RWPE1 (cell line): ENCODE data around the gene DGKQ.
A peak's percentile ranks its signal among the peaks of the same experiment; 100 is the strongest.

Experiments
- CTCF ChIA-PET: fragments of 350-600 bp; sonication (Branson Sonifier 250); formaldehyde crosslinking; extraction: SDS; loops from one replicate; lab custom pipeline; 2021; lab: Yijun Ruan, JAX
- POLR2A ChIA-PET: fragments of 400-600 bp; formaldehyde crosslinking; extraction: SDS; loops from one replicate; lab custom pipeline; 2020; ENCODE audit warnings: antibody characterized with exemption; ENCODE audit not compliant: low non-redundant PET; lab: Yijun Ruan, JAX
- DNase-seq: peaks from one replicate; pipeline ENCODE4 v3.0.0; 2012; ENCODE audit warnings: low spot score
- H3K27ac ChIP-seq: fragments of 450-650 bp; 2 replicates; pipeline ENCODE4 v1.5.1; 2017
- TF ChIP-seq, protein P1 (sequence below): fragments of 450-650 bp; conservative IDR thresholded peaks from 2 replicates; pipeline ENCODE4 v1.5.1; 2017; ENCODE audit warnings: low read depth, mild to moderate bottlenecking

The DGKQ gene, protein sequence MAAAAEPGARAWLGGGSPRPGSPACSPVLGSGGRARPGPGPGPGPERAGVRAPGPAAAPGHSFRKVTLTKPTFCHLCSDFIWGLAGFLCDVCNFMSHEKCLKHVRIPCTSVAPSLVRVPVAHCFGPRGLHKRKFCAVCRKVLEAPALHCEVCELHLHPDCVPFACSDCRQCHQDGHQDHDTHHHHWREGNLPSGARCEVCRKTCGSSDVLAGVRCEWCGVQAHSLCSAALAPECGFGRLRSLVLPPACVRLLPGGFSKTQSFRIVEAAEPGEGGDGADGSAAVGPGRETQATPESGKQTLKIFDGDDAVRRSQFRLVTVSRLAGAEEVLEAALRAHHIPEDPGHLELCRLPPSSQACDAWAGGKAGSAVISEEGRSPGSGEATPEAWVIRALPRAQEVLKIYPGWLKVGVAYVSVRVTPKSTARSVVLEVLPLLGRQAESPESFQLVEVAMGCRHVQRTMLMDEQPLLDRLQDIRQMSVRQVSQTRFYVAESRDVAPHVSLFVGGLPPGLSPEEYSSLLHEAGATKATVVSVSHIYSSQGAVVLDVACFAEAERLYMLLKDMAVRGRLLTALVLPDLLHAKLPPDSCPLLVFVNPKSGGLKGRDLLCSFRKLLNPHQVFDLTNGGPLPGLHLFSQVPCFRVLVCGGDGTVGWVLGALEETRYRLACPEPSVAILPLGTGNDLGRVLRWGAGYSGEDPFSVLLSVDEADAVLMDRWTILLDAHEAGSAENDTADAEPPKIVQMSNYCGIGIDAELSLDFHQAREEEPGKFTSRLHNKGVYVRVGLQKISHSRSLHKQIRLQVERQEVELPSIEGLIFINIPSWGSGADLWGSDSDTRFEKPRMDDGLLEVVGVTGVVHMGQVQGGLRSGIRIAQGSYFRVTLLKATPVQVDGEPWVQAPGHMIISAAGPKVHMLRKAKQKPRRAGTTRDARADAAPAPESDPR

DNA sequence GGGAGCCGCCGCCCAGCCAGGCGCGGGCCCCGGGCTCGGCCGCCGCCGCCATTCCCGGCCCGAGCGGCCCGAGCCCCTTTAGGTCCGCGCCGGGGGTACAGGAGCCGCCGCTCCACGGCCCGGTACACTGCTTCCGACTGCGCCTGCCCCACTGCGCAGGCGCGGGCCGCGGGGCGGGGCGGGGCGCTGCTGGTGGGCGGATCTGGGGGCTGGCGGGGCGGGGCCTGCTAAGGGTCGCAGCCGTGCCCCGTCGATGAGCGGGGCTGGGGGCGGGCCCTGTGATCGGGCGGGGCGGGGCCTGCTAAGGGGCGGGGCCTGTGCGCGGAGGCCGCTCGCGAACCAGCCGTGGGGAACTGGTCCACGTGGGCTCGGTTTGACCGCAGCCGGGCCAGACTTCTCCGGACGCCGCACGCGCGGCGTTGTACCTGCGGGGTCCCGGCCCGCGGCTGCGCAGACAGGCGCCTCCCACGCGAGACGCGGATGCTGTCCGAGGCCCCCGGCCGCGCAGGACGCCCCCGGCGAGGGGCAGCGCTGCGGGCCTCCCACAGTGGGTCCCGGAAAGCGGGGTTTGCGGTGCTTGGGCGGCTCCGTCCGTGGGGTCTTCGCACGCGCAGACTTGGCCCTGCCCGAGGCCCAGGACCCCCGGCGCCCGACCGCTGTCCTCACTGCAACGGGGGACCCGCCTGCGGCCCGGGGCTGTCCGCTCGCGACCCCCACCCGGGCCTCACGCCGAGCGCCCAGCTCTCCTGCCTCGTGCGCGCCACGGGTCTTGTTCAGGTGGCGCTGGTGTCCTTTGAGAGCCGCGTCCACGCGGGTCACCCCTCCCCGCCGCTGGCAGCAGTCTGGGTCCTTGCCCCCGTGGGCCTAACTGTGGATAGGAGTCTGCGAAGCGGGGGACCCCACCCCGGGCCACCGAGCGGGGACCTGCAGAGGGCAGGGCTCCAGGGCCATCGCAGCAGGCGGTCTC lies at the start of gene DGKQ:
Gene DGKQ (minus strand): TSS at position 139 of the 967 bp plus-strand sequence. CDS start 87 bp downstream, at position 52.
- H3K27ac ChIP-seq = peak within 1 kb of the TSS; percentile 49
- ChIA-PET POLR2A (no interaction called here), CTCF (no interaction called here)
- peak; percentile 87 for DNase-seq
- TF ChIP-seq, protein P1, sequence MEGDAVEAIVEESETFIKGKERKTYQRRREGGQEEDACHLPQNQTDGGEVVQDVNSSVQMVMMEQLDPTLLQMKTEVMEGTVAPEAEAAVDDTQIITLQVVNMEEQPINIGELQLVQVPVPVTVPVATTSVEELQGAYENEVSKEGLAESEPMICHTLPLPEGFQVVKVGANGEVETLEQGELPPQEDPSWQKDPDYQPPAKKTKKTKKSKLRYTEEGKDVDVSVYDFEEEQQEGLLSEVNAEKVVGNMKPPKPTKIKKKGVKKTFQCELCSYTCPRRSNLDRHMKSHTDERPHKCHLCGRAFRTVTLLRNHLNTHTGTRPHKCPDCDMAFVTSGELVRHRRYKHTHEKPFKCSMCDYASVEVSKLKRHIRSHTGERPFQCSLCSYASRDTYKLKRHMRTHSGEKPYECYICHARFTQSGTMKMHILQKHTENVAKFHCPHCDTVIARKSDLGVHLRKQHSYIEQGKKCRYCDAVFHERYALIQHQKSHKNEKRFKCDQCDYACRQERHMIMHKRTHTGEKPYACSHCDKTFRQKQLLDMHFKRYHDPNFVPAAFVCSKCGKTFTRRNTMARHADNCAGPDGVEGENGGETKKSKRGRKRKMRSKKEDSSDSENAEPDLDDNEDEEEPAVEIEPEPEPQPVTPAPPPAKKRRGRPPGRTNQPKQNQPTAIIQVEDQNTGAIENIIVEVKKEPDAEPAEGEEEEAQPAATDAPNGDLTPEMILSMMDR = no peak

DNA sequence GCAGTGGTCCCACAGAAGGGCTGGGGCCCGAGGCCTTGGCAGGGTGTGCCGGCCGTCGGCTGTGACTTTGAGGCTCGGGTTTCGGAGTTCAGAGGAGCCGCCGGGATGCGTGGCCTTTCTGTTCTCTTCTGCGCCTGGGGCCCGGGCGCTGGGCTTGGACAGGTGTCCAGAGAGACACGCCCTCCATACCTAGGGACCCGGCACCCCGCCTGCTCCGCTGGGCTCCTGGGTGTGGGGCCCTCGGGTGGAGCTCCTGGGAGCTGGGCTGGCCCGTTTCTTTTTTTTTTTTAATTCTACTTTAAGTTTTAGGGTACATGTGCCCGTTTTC lies 49.3 kb upstream of the DGKQ start:
- ChIA-PET POLR2A (no interaction called here), CTCF (no interaction called here)
- H3K27ac ChIP-seq = peak overlapping the region; percentile 60; the same call in 1 of the 2 replicates
- TF ChIP-seq, protein P1 = no peak
- DNase-seq = no peak

DNA sequence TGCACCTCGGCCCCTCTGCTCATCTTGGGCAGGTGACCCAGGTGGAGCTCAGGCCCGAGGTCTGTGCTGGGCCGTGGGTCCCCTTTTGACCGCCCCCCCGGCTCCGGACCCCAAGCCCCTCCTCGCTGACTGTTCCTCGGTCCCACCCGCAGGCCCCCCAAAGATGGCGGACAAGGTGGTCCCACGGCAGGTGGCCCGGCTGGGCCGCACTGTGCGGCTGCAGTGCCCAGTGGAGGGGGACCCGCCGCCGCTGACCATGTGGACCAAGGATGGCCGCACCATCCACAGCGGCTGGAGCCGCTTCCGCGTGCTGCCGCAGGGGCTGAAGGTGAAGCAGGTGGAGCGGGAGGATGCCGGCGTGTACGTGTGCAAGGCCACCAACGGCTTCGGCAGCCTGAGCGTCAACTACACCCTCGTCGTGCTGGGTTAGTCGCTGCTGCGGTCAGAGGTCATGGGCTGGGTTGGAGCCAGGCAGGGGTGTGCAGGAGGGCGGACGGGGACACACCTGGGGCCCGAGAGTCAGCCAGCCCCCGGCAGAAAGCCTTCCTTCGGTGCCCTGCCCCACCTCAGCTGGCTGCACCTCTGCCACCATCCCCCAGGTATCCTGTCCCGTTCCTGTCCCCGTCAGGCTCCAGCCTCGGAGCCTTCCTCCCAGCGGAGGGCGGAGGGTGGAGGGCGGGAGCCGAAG lies 48.8 kb upstream of the DGKQ start:
- POLR2A ChIA-PET = no interaction called here
- H3K27ac ChIP-seq = peak overlapping the region; percentile 60

DNA sequence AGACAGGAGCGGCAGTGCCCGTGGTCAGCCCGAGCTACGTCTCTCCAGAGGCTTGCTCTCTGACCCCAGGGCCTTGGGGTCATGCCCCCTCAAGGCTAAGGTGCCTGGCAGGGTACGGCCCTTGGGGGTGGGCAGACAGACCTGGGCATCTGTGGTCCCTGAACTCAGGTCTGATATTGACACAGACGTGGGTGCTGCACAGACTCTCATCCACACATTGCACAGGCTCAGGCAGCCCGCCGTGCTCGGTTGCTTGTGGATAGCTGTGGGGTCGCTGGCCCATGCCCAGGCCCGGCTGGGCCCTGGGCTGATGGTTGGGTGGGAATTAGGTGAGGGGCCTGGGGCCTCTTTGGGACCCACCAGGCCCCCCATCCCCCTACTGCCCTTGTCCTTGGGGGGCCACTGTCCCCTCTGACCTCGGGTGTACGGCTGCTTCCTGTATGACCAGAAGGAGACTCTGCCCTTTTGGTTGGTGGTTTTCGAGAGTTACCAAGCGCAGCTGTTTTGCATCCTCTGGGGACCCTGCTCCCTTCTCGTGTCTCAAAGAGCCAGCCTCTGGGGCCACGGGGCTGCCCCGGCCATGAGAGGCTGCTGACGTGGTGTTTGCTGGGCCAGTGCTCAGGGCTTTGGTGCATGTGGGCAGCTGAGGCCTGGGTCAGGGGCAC lies 48.1 kb upstream of the DGKQ start:
- peak overlapping the region; percentile 60 for H3K27ac ChIP-seq
- TF ChIP-seq, protein P1 = no peak
- ChIA-PET CTCF (no interaction called here), POLR2A (no interaction called here)
- no peak for DNase-seq

More for the DNA sequence above, 48.8 kb upstream of the DGKQ start:
- CTCF ChIA-PET = no interaction called here
- TF ChIP-seq, protein P1 = no peak
- no peak for DNase-seq

DNA sequence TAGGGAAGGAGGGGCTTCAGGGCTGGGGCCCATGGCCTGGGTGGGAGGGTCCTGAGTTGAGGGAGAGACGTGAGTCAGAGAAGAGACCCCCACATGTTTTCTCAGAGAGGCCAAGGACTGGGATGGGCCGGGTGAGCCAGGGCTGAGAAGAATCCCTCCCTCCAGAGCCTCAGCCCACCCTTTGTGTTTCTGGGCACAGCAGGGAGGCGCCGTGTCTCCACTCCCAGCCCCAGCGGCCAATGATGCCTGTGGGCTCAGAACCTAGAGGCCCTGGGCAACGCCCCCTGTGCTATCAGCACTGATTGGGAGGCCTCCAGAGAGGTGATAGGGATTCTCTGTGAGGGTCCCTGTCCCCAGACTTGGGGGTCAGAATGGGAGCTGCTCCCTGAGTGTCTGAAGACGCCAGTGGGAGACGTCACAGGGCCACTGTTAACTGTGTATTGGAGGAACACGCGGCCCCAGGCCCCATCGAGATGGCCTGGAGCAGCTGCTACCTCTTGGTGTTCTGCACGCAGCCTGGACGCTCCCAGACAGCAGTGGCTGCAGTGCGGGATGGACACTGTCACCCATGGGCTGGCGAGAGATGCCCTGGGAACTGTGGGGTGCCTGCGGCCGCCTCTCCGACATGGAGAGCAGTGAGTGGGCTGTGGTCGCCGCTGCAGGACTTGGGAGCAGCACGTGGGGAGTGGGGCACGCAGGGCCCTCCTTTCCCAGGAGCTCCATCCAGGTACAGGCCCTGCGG lies 46.5 kb upstream of the DGKQ start:
- POLR2A ChIA-PET = no interaction called here
- no peak for DNase-seq
- H3K27ac ChIP-seq = peak overlapping the region; percentile 55; the same call in 1 of the 2 replicates
- TF ChIP-seq, protein P1 = no peak
- CTCF ChIA-PET = no interaction called here
